RKO (cell line): ENCODE data around the gene THADA.

Experiments used
- DNase-seq: peaks from one replicate; pipeline ENCODE4 v3.0.0-alpha.2; 2016; ENCODE audit warnings: low spot score

The THADA gene

GRCh38 chr2:43233218-43234212 lies 362.3 kb downstream of the THADA start:
- no peak for DNase-seq

- no peak for DNase-seq
Observed at GRCh38 chr2:43230951-43231827, 364.6 kb downstream of the THADA start.

- no peak for DNase-seq
Observed at GRCh38 chr2:43230351-43230885, 365.4 kb downstream of the THADA start.

- DNase-seq, result no peak
Observed at GRCh38 chr2:43228756-43229659, 366.8 kb downstream of the THADA start.

- no peak for DNase-seq
Observed at GRCh38 chr2:43228321-43228751, 367.5 kb downstream of the THADA start.

GRCh38 chr2:43227830-43228281 lies 368.0 kb downstream of the THADA start:
- no peak for DNase-seq

GRCh38 chr2:43226955-43227829 lies 368.6 kb downstream of the THADA start:
- DNase-seq, result peak; percentile 85

GRCh38 chr2:43226558-43226954 lies 369.3 kb downstream of the THADA start, which contains the start of gene ZFP36L2:
Gene ZFP36L2 (minus strand): TSS chr2:43226606. CDS start chr2:43226315, 291 bp downstream.
- DNase-seq, result peak; percentile 91

- DNase-seq, result peak; percentile 57
Observed at GRCh38 chr2:43225788-43226557, 369.9 kb downstream of the THADA start.

GRCh38 chr2:43225093-43225787 lies 370.6 kb downstream of the THADA start:
- DNase-seq, result peak; percentile 53

GRCh38 chr2:43224571-43225092 lies 371.2 kb downstream of the THADA start:
- DNase-seq, result peak; percentile 46

GRCh38 chr2:43224131-43224570 lies 371.7 kb downstream of the THADA start:
- peak; percentile 82 for DNase-seq

- peak; percentile 54 for DNase-seq
Observed at GRCh38 chr2:43223521-43224001, 372.3 kb downstream of the THADA start.

GRCh38 chr2:43222475-43223309 lies 373.1 kb downstream of the THADA start:
- DNase-seq, result peak; percentile 43

- DNase-seq, result peak; percentile 90
Observed at GRCh38 chr2:43221763-43222474, 373.9 kb downstream of the THADA start.

GRCh38 chr2:43221124-43221762 lies 374.6 kb downstream of the THADA start:
- peak; percentile 56 for DNase-seq
